ENCODE results near the gene ATP13A3.

The ATP13A3 gene

DNA sequence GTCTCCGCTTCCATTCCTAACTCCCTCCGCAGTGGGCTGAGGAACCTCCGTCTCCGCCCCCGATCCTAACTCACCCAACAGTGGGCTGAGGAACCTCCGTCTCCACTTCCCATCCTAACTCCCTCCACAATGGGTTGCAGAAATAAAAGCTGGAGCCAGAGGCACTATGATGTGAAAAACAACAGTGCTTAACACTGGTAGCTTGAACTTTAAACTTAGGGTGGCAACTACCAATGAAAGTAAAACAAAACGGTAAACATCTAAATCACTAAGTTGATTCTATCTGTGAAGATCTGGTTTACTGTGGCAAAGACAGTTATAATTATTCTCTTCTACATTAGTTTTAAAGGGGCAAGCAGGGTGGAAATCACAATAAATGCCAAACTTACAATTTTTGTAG is 61.8 kb downstream of the ATP13A3 start:
- TF ChIP-seq, protein P1, sequence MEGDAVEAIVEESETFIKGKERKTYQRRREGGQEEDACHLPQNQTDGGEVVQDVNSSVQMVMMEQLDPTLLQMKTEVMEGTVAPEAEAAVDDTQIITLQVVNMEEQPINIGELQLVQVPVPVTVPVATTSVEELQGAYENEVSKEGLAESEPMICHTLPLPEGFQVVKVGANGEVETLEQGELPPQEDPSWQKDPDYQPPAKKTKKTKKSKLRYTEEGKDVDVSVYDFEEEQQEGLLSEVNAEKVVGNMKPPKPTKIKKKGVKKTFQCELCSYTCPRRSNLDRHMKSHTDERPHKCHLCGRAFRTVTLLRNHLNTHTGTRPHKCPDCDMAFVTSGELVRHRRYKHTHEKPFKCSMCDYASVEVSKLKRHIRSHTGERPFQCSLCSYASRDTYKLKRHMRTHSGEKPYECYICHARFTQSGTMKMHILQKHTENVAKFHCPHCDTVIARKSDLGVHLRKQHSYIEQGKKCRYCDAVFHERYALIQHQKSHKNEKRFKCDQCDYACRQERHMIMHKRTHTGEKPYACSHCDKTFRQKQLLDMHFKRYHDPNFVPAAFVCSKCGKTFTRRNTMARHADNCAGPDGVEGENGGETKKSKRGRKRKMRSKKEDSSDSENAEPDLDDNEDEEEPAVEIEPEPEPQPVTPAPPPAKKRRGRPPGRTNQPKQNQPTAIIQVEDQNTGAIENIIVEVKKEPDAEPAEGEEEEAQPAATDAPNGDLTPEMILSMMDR (IDR thresholded peaks at IDR 0.05; ENCODE audit: low read depth, low read length, missing control alignments) = no peak
- no peak overlapping the region for H3K4me3 ChIP-seq (ENCODE audit: low read depth, low read length)
- DNase-seq (ENCODE audit: low read depth) = no peak

- DNase-seq (ENCODE audit: low read depth) = no peak
- no peak overlapping the region for H3K4me3 ChIP-seq (ENCODE audit: low read depth, low read length)
- TF ChIP-seq, protein P1 (IDR thresholded peaks at IDR 0.05; ENCODE audit: low read depth, low read length, missing control alignments) = no peak
Observed at GRCh38 chr3:194424373-194424772, 62.4 kb downstream of the ATP13A3 start.

DNA sequence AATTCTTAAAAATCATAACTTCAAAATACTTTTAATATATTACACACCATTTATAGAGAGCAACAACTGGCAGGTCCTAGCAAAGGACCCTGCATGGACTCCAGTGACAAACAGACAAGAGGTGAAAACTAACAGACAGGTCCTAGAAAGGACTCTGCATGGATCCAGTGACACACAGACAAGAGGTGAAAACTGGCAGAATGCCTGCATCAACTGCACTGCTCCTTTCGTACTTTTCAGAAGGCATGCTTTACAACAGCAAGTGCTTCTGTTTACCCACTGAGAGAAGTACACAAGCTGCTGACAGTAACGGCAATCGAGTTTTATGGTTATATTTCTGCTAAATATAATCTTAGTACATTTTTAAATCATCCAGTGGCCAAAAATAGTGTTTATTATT is 63.5 kb downstream of the ATP13A3 start:
- no peak for DNase-seq (ENCODE audit: low read depth)
- no peak overlapping the region for H3K4me3 ChIP-seq (ENCODE audit: low read depth, low read length)
- TF ChIP-seq, protein P1 (IDR thresholded peaks at IDR 0.05; ENCODE audit: low read depth, low read length, missing control alignments) = no peak

- H3K4me3 ChIP-seq (ENCODE audit: low read depth, low read length) = no peak overlapping the region
- TF ChIP-seq, protein P1 (IDR thresholded peaks at IDR 0.05; ENCODE audit: low read depth, low read length, missing control alignments) = no peak
- no peak for DNase-seq (ENCODE audit: low read depth)
Observed at GRCh38 chr3:194422188-194422587, 64.6 kb downstream of the ATP13A3 start.

- no peak overlapping the region for H3K4me3 ChIP-seq (ENCODE audit: low read depth, low read length)
- TF ChIP-seq, protein P1 (IDR thresholded peaks at IDR 0.05; ENCODE audit: low read depth, low read length, missing control alignments) = no peak
- DNase-seq (ENCODE audit: low read depth) = no peak
Observed at GRCh38 chr3:194418671-194419070, 68.1 kb downstream of the ATP13A3 start.

DNA sequence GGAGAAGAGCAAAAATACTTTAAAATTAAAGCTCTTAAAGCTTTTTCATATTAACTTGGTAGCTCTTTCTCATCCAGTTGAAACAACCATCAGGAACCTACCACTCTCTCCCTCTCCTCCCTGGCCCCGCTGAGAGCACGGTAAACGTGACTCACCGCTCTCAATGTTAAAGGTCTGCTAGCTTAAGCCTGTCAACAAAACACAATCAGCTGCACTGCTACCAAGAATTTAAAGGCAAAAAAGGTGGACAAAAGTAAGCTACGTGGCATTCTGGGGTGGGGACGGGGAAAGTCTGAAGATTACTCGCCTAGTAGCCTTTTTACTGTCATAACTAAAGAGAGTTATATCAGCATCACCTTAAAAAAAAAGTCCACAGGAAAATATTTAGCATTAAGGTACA is 79.4 kb downstream of the ATP13A3 start:
- no peak overlapping the region for H3K4me3 ChIP-seq (ENCODE audit: low read depth, low read length)
- TF ChIP-seq, protein P1 (IDR thresholded peaks at IDR 0.05; ENCODE audit: low read depth, low read length, missing control alignments) = no peak
- no peak for DNase-seq (ENCODE audit: low read depth)

- DNase-seq (ENCODE audit: low read depth) = no peak
- TF ChIP-seq, protein P1 (IDR thresholded peaks at IDR 0.05; ENCODE audit: low read depth, low read length, missing control alignments) = no peak
- no peak overlapping the region for H3K4me3 ChIP-seq (ENCODE audit: low read depth, low read length)
Observed at GRCh38 chr3:194405766-194406165, 81.0 kb downstream of the ATP13A3 start.

All from GM12864 (cell line).